ENCODE results near the gene ZBTB43.

GRCh38 chr9:126847051-126847450 is 42.2 kb downstream of the ZBTB43 start:
- TF ChIP-seq CTCF (IDR thresholded peaks at IDR 0.05 in 2 of 3, conservative IDR thresholded peaks at IDR 0.05 in 1 of 3; ENCODE audit: borderline replicate concordance in 1 of 3, insufficient read depth in 1 of 3, low read depth in 2 of 3, low read length in 2 of 3) (no peak), EZH2 (IDR thresholded peaks at IDR 0.05) (no peak), POLR2A (IDR thresholded peaks at IDR 0.05; ENCODE audit: borderline replicate concordance, extremely low read depth, insufficient read depth, insufficient read length) (no peak), TCF7L2 (IDR thresholded peaks at IDR 0.05; ENCODE audit: borderline replicate concordance, extremely low read depth, insufficient read depth, insufficient read length) (no peak), EZH2phosphoT487 (IDR thresholded peaks at IDR 0.05; ENCODE audit: borderline replicate concordance) (no peak), ATF3 (IDR thresholded peaks at IDR 0.05) (no peak), POLR2AphosphoS5 (IDR thresholded peaks at IDR 0.05; ENCODE audit: low read depth, low read length) (no peak)

Measured in HCT116 (cell line).